CD4-positive, alpha-beta T cell (primary cell): ENCODE measurements around the gene DOP1B. TPM values are rescaled to one million over a fixed set of nuclear protein-coding genes. Genes with fewer than 3 reads are reported as not detected.

Experiments used
- ATAC-seq: fragments of 200-7000 bp; cut with Tn5 transposase; one replicate; pipeline ENCODE4 v1.10.0; 2022; ENCODE audit warnings: mild to moderate bottlenecking; ENCODE audit not compliant: poor library complexity
- CTCF ChIA-PET: fragments of 350-600 bp; sonication (Branson Sonifier 250); formaldehyde crosslinking; loops from one replicate; lab custom pipeline; 2021; ENCODE audit warnings: antibody characterized with exemption, inconsistent platforms; lab: Charles Lee
- POLR2A ChIA-PET: fragments of 350-600 bp; sonication (Branson Sonifier 250); formaldehyde crosslinking; loops from one replicate; lab custom pipeline; 2021; ENCODE audit warnings: antibody characterized with exemption, inconsistent platforms; lab: Charles Lee
- DNase-seq, 14 experiments: peaks; one replicate each; pipeline ENCODE4 v3.0.0-alpha.2; 2013 to 2020; ENCODE audit warnings: mixed read lengths in 2 of 14
- H3K27ac ChIP-seq, 2 donors: one replicate each; pipeline versions ENCODE4 v1.5.1 to v1.7.0; 2013; ENCODE audit warnings: low read length in 2 of 2, low read depth in 1 of 2, mild to moderate bottlenecking in 1 of 2
- H3K27me3 ChIP-seq, 2 experiments: 1 replicate in 1 of 2; 2 replicates in 1 of 2; pipeline versions ENCODE4 v1.6.1 to v1.7.0; 2013; ENCODE audit warnings: low read length in 2 of 2, control low read depth in 1 of 2, mild to moderate bottlenecking in 1 of 2, moderate library complexity in 1 of 2; ENCODE audit not compliant: insufficient read depth in 2 of 2, control insufficient read depth in 1 of 2
- H3K36me3 ChIP-seq: one replicate; pipeline ENCODE4 v1.6.1; 2013; ENCODE audit warnings: low read length, control low read depth; ENCODE audit not compliant: insufficient read depth
- H3K4me1 ChIP-seq: one replicate; pipeline ENCODE4 v1.6.1; 2013; ENCODE audit warnings: low read length, control low read depth; ENCODE audit not compliant: insufficient read depth
- H3K4me3 ChIP-seq: one replicate; pipeline ENCODE4 v1.5.1; 2013; ENCODE audit warnings: mild to moderate bottlenecking, low read length, moderate library complexity
- H3K9me3 ChIP-seq, 2 experiments: 1 replicate in 1 of 2; 2 replicates in 1 of 2; pipeline versions ENCODE4 v1.6.1 to v1.7.0; 2013; ENCODE audit warnings: low read length in 2 of 2, mild to moderate bottlenecking in 2 of 2, control low read depth in 1 of 2, moderate library complexity in 1 of 2; ENCODE audit not compliant: control insufficient read depth in 1 of 2, insufficient read depth in 1 of 2
- H3K27ac Mint-ChIP-seq: one replicate; pipeline ENCODE4 v1.8.0; 2020; ENCODE audit warnings: mixed read lengths
- H3K27me3 Mint-ChIP-seq: one replicate; pipeline ENCODE4 v1.8.0; 2021; ENCODE audit warnings: mixed read lengths
- H3K36me3 Mint-ChIP-seq: one replicate; pipeline ENCODE4 v1.8.0; 2021; ENCODE audit warnings: low read depth, mixed read lengths
- H3K4me1 Mint-ChIP-seq: one replicate; pipeline ENCODE4 v1.8.0; 2021; ENCODE audit warnings: low read depth, mixed read lengths
- H3K4me3 Mint-ChIP-seq: one replicate; pipeline ENCODE4 v1.8.0; 2020; ENCODE audit warnings: mild to moderate bottlenecking, mixed read lengths
- H3K9me3 Mint-ChIP-seq: one replicate; pipeline ENCODE4 v1.8.0; 2020; ENCODE audit warnings: mixed read lengths
- CTCF ChIP-seq: fragments of 200-600 bp; IDR thresholded peaks from one replicate; pipeline ENCODE4 v1.8.0; 2022; ENCODE audit warnings: antibody characterized with exemption, mild to moderate bottlenecking
- intact Hi-C, 2 experiments: fragments of 100-400 bp; cut with DNase I in 1 of 2; cut with micrococcal nuclease in 1 of 2; formaldehyde crosslinking; loops; one replicate each; pipeline versions ENCODE4 v1.15.1 to v1.9.0; 2023 to 2025; cut with DNase I, micrococcal nuclease
- total RNA-seq, 174 experiments: library from RNA in 2 of 174; stranded (reverse) in 2 of 174; gene quantifications; one replicate each; pipeline ENCODE4 v1.2.3 and lab custom pipeline; 2021 to 2026

The DOP1B gene
- total RNA-seq, 2 experiments from 2014 or later: 11.0 to 12.7 TPM

DNA sequence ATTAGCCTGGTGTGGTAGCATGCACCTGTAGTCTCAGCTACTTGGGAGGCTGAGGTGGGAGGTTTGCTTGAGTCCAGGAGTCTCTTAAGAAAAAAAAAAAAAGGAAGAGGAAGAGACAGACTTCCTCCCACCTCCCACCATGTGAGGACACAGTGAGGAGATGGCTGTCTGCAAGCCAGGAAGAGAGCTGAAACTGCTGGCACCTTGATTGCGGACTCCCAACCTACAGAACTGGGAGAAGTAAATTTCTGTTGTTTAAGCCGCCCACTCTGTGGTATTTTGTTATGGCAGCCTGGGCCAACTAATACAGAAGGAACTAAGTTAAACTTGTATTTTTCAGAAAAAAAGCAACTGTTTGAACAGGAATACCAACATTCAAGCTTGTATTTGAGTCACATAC lies 21.7 kb downstream of the DOP1B start:
- Mint-ChIP-seq H3K27me3 (no peaks in the 10 kb centered on the region), H3K36me3 (peaks cover 17% of the 10 kb centered on the region), H3K4me3 (no peak overlapping the region), H3K9me3 (no peaks in the 10 kb centered on the region), H3K27ac (no peak overlapping the region), H3K4me1 (peaks cover 24% of the 10 kb centered on the region)
- ChIA-PET CTCF (interaction anchor here (1.6 kb wide), 1 partner anchor 37 kb away, joined by 3 read pairs; no protein-coding TSS in a partner anchor), POLR2A (no interaction called here)
- Histone ChIP-seq H3K4me1 (peaks cover 23% of the 10 kb centered on the region), H3K9me3 (no peaks in the 10 kb centered on the region), H3K27ac (no peak overlapping the region), H3K4me3 (no peak overlapping the region), H3K27me3 (no peaks in the 10 kb centered on the region), H3K36me3 (peaks cover 10% of the 10 kb centered on the region)
- no peak for DNase-seq
- no peak for TF ChIP-seq CTCF
- no peak for ATAC-seq
- intact Hi-C loops: no loop called here

DNA sequence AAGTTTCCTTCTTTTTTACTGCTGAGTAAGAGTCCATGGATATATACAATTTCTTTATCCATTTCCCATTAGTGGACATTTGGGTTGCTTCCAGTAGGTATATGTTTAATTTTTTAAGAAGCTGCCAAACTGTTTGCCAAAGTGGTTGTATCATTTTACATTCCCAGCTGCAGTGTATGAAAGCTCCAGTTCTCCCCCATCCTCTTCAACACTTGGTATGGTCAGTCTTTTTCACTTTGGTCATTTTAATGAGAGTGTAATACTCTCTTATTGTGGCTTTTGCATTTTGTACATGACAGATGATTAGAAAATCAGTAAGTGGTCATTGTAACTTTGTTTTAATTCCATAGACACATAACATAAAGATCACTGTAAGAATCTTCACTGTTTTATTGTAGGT lies 22.5 kb downstream of the DOP1B start:
- intact Hi-C loops: no loop called here
- CTCF ChIA-PET: interaction anchor here (0.5 kb wide), 1 partner anchor 27 kb away, joined by 3 read pairs; no protein-coding TSS in a partner anchor

GRCh38 chr21:36180963-36181362 lies 24.3 kb downstream of the DOP1B start:
- intact Hi-C loops: no loop called here
- Histone ChIP-seq H3K4me1 (peaks cover 3% of the 10 kb centered on the region), H3K9me3 (no peaks in the 10 kb centered on the region), H3K27me3 (no peaks in the 10 kb centered on the region), H3K36me3 (peaks cover 15% of the 10 kb centered on the region), H3K27ac (no peak overlapping the region), H3K4me3 (no peak overlapping the region)
- Mint-ChIP-seq H3K27me3 (no peaks in the 10 kb centered on the region), H3K9me3 (no peaks in the 10 kb centered on the region), H3K36me3 (peaks cover 24% of the 10 kb centered on the region), H3K27ac (no peak overlapping the region), H3K4me1 (peaks cover 12% of the 10 kb centered on the region), H3K4me3 (no peak overlapping the region)
- TF ChIP-seq CTCF: no peak
- ATAC-seq (no peak), DNase-seq (no peak)
- CTCF ChIA-PET: no interaction called here
- POLR2A ChIA-PET: no interaction called here

More for the DNA sequence above, 22.5 kb downstream of the DOP1B start:
- Mint-ChIP-seq H3K4me3 (no peak overlapping the region), H3K27ac (no peak overlapping the region), H3K36me3 (peaks cover 15% of the 10 kb centered on the region), H3K9me3 (no peaks in the 10 kb centered on the region), H3K4me1 (peaks cover 18% of the 10 kb centered on the region), H3K27me3 (no peaks in the 10 kb centered on the region)
- no peak for DNase-seq
- Histone ChIP-seq H3K27me3 (no peaks in the 10 kb centered on the region), H3K4me3 (no peak overlapping the region), H3K4me1 (peaks cover 15% of the 10 kb centered on the region), H3K9me3 (no peaks in the 10 kb centered on the region), H3K27ac (no peak overlapping the region), H3K36me3 (peaks cover 10% of the 10 kb centered on the region)
- no peak for ATAC-seq
- POLR2A ChIA-PET: no interaction called here
- no peak for TF ChIP-seq CTCF
